Ascending aorta (tissue), 2 donors: Measurements from ENCODE around the gene GPR61. TPM values are rescaled to one million over a fixed set of nuclear protein-coding genes. Genes with fewer than 3 reads are reported as not detected.

ENCODE experiments used
- DNase-seq, 2 donors: peaks; one replicate each; pipeline ENCODE4 v3.0.0-alpha.2; 2019; ENCODE audit warnings: low spot score in 2 of 2
- H3K27ac ChIP-seq, 2 donors: fragments of 200-600 bp; sonication (generic); one replicate each; pipeline ENCODE4 v1.5.1; 2016 to 2017; ENCODE audit warnings: mild to moderate bottlenecking in 1 of 2
- H3K27me3 ChIP-seq: fragments of 200-600 bp; sonication (generic); one replicate; pipeline ENCODE4 v1.5.1; 2017
- H3K36me3 ChIP-seq, 2 donors: fragments of 200-600 bp; sonication (generic); one replicate each; pipeline ENCODE4 v1.5.1; 2016
- H3K4me1 ChIP-seq, 2 donors: fragments of 200-600 bp; sonication (generic); one replicate each; pipeline ENCODE4 v1.5.1; 2016 to 2017; ENCODE audit warnings: mild to moderate bottlenecking in 1 of 2
- H3K4me3 ChIP-seq, 2 donors: fragments of 200-600 bp; sonication (generic); one replicate each; pipeline ENCODE4 v1.5.1; 2016 to 2017; ENCODE audit warnings: mild to moderate bottlenecking in 1 of 2
- H3K9me3 ChIP-seq, 2 donors: fragments of 200-600 bp; sonication (generic); one replicate each; pipeline ENCODE4 v1.5.1; 2016
- intact Hi-C: fragments of 100-400 bp; cut with DNase I; formaldehyde crosslinking; loops from one replicate; pipeline ENCODE4 v1.15.1; 2023
- total RNA-seq: library from RNA; depleted of rRNA; stranded (reverse); fragments of >200 nt; gene quantifications from one replicate; pipeline ENCODE4 v1.1.0, GENCODE V29; 2016
- TF ChIP-seq, protein P1 (sequence below), 3 experiments: fragments of 200-600 bp in 2 of 3; fragments of 450-650 bp in 1 of 3; sonication (generic) in 2 of 3; IDR thresholded peaks; one replicate each; pipeline ENCODE4 v1.5.1; 2016 to 2019; ENCODE audit warnings: antibody characterized with exemption in 3 of 3, mild to moderate bottlenecking in 1 of 3, moderate library complexity in 1 of 3

GPR61 gene
- total RNA-seq, 1 donor from 2014 or later: not detected

DNA sequence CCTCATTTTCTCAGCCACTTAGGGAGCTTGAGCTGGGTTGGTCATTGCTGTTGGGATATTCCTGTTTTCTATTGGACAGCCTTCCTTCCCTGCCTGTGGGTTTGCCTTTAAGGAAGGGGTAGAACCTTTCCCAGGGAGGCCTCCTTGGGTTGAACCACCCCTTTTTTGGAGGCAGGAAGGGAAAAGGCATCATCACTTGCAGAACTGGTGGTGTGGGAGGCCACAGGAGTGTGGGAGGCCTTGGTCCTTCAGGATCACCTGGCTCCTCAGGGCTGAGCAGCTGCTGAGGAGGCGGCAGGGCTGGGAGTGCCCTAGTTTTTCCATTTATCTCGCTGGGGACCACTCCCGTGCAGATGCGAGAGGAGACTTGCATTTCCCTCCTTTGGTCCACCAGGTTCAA lies 46.4 kb upstream of the GPR61 start:
- peaks cover 7 to 17% of the 10 kb centered on the region in 2 donors for H3K4me1 ChIP-seq

GRCh38 chr1:109493805-109494539 lies 45.7 kb upstream of the GPR61 start, which contains the start of gene CYB561D1:
Gene CYB561D1, plus strand, starts transcription at chr1:109494094. Its CDS starts 46 bp downstream, at chr1:109494140.
- intact Hi-C loops: loop anchor here (1.0 to 2.0 kb wide), 3 partner anchors 15 to 67 kb away; partner anchors contain the start of genes AMIGO1 and PSMA5
- DNase-seq: peak; percentile 35 to 92
- peaks cover 7 to 18% of the 10 kb centered on the region in 2 donors for H3K4me1 ChIP-seq
- TF ChIP-seq, protein P1, sequence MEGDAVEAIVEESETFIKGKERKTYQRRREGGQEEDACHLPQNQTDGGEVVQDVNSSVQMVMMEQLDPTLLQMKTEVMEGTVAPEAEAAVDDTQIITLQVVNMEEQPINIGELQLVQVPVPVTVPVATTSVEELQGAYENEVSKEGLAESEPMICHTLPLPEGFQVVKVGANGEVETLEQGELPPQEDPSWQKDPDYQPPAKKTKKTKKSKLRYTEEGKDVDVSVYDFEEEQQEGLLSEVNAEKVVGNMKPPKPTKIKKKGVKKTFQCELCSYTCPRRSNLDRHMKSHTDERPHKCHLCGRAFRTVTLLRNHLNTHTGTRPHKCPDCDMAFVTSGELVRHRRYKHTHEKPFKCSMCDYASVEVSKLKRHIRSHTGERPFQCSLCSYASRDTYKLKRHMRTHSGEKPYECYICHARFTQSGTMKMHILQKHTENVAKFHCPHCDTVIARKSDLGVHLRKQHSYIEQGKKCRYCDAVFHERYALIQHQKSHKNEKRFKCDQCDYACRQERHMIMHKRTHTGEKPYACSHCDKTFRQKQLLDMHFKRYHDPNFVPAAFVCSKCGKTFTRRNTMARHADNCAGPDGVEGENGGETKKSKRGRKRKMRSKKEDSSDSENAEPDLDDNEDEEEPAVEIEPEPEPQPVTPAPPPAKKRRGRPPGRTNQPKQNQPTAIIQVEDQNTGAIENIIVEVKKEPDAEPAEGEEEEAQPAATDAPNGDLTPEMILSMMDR (IDR thresholded peaks at IDR 0.05): peak; percentile 92 to 98 (median 95)
- peaks cover 13 to 25% of the 10 kb centered on the region in 2 donors for H3K36me3 ChIP-seq
- H3K4me3 ChIP-seq: peak within 1 kb of the TSS; percentile 61 to 89
- no peaks in the 10 kb centered on the region for H3K27me3 ChIP-seq
- H3K27ac ChIP-seq: peak within 1 kb of the TSS; percentile 78 to 84
- no peaks in the 10 kb centered on the region for H3K9me3 ChIP-seq

More for the DNA sequence above, 46.4 kb upstream of the GPR61 start:
- Histone ChIP-seq H3K9me3 (no peaks in the 10 kb centered on the region), H3K4me3 (peak overlapping the region in 1 of 2 donors; percentile 89), H3K27me3 (no peaks in the 10 kb centered on the region), H3K36me3 (peaks cover 13 to 25% of the 10 kb centered on the region in 2 donors), H3K27ac (peak overlapping the region; percentile 78 to 84)
- peak in 1 of 2 donors; percentile 63 for DNase-seq
- intact Hi-C loops: loop anchor here (2.0 kb wide), 1 partner anchor 66 kb away; the partner anchor contains the start of gene PSMA5
- TF ChIP-seq, protein P1 (IDR thresholded peaks at IDR 0.05): no peak

GRCh38 chr1:109495738-109496137 lies 43.9 kb upstream of the GPR61 start:
- H3K27me3 ChIP-seq: no peaks in the 10 kb centered on the region
- intact Hi-C loops: no loop called here
- H3K4me1 ChIP-seq: peaks cover 9 to 34% of the 10 kb centered on the region in 2 donors
- no peak overlapping the region for H3K4me3 ChIP-seq
- H3K36me3 ChIP-seq: peaks cover 13 to 25% of the 10 kb centered on the region in 2 donors
- H3K9me3 ChIP-seq: no peaks in the 10 kb centered on the region
- H3K27ac ChIP-seq: no peak overlapping the region
- no peak for DNase-seq
- TF ChIP-seq, protein P1 (IDR thresholded peaks at IDR 0.05): no peak

DNA sequence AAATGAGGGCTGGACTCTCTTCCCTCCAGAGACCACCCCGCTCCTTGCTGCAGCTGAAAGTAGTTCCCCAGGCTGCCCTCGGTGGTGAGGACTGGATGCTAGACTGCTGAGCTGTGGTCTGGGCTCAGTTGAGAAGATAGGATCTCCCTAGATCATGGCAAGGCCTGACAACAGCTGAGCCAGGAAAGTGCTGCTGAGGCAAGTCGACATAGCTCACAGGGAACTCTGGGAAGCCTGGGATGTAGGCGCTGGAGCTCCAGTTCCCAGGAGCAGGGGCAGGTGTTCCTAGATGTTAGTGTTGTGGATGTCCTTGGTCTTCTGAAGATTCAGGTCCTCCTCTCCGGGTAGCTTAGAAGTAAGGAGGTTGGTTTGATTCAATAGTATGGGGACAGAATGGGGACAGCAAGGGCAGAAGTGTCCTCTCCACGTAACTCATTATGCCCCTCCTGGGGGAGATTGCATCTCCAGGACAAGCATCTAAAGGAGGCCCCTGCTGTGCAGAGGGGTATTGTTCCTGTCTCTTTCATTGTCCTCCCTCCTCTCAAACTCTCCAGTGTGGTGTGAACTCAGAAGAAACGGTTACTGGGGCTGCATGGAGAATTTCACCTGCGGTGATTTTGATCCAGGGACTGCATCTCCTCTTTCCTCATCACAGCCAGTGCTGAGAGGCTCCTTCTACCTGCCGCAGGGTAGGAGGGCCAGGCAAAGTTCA lies 42.1 kb upstream of the GPR61 start:
- intact Hi-C loops: no loop called here
- Histone ChIP-seq H3K27ac (no peak overlapping the region), H3K36me3 (peaks cover 13 to 25% of the 10 kb centered on the region in 2 donors), H3K27me3 (no peaks in the 10 kb centered on the region), H3K4me1 (peaks cover 16 to 46% of the 10 kb centered on the region in 2 donors), H3K9me3 (no peaks in the 10 kb centered on the region), H3K4me3 (no peak overlapping the region)
- TF ChIP-seq, protein P1 (IDR thresholded peaks at IDR 0.05): no peak
- DNase-seq: no peak

DNA sequence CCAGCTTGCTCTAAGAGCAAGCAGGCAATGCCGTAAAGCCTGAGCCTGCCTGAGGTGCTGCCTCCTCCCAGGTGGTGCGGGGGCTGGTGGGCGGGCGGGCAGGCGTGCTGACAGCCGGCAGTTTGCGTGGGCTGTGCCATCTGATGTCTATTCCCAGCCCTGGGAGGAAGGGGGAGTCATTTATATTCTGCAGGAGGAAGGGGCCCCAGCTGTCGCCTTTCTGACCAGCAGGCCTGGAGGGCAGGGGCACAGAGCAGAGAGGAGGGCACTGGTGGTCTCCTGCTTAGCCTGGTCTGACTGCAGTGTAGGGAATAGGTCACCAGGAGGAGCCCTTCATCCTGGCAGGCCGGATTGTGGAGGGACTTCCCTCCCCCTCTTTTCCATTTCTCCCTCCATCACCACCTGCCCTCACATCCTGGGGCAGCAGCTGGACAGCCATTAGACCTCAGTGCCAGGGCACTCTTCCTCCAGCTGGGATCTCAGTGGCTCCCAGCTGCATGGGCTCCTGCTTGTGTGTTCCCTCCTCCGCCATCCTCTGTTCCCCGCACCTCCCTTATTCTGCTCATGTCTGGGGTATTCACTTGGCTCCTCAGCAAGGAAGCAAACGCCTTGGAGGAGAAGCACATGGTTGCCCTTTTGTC lies 41.4 kb upstream of the GPR61 start:
- Histone ChIP-seq H3K4me1 (peaks cover 16 to 45% of the 10 kb centered on the region in 2 donors), H3K4me3 (no peak overlapping the region), H3K27ac (peak overlapping the region in 1 of 2 donors; percentile 17), H3K27me3 (no peaks in the 10 kb centered on the region), H3K36me3 (peaks cover 13 to 25% of the 10 kb centered on the region in 2 donors), H3K9me3 (no peaks in the 10 kb centered on the region)
- no peak for DNase-seq
- intact Hi-C loops: no loop called here
- TF ChIP-seq, protein P1 (IDR thresholded peaks at IDR 0.05): peak; percentile 26 to 53 (median 44)
